DOHH2 (cell line): Measurements from ENCODE around the gene RAI1.

Source experiments
- CTCF ChIP-seq: fragments of 200-600 bp; sonication (generic); IDR thresholded peaks from one replicate; pipeline ENCODE4 v1.5.1; 2014; ENCODE audit warnings: antibody characterized with exemption, mild to moderate bottlenecking, low read depth, low read length; ENCODE audit not compliant: poor library complexity, severe bottlenecking
- EZH2phosphoT487 ChIP-seq: fragments of 200-600 bp; sonication (generic); IDR thresholded peaks from 2 replicates; pipeline ENCODE4 v1.6.1; 2017; ENCODE audit warnings: borderline replicate concordance, mild to moderate bottlenecking, antibody characterized with exemption, low read length, moderate library complexity, mixed read lengths

GRCh38 chr17:17786998-17787397, 105.7 kb downstream of the RAI1 start:
- no peak for TF ChIP-seq CTCF
- no peak for TF ChIP-seq EZH2phosphoT487
